HepG2 (cell line): ENCODE measurements around the gene PELI3. TPM values are rescaled to one million over a fixed set of nuclear protein-coding genes. Genes with fewer than 3 reads are reported as not detected.

Source experiments
- CENPT ChIP-seq: sonication (generic); formaldehyde crosslinking; IDR thresholded peaks from 2 replicates; pipeline ENCODE4 v1.8.0; 2022; ENCODE audit warnings: low read depth, mild to moderate bottlenecking, moderate library complexity, missing genetic modification reagents
- CHD2 ChIP-seq: IDR thresholded peaks from 2 replicates; pipeline ENCODE4 v1.6.1; 2011; ENCODE audit warnings: low read depth, low read length, improper control_type of control experiment
- HMGA1 ChIP-seq: sonication (generic); formaldehyde crosslinking; conservative IDR thresholded peaks from 2 replicates; pipeline ENCODE4 v1.4.0; 2020; ENCODE audit warnings: missing genetic modification reagents
- HOXA9 ChIP-seq: sonication (generic); formaldehyde crosslinking; IDR thresholded peaks from 2 replicates; pipeline ENCODE4 v1.8.1; 2022; ENCODE audit warnings: missing genetic modification reagents, mild to moderate bottlenecking, moderate library complexity, borderline replicate concordance
- IRX3 ChIP-seq: sonication (generic); formaldehyde crosslinking; IDR thresholded peaks from 2 replicates; pipeline ENCODE4 v1.8.1; 2023; ENCODE audit warnings: mild to moderate bottlenecking, low read depth, missing genetic modification reagents, borderline replicate concordance
- JUN ChIP-seq: sonication (generic); formaldehyde crosslinking; IDR thresholded peaks from 2 replicates; pipeline ENCODE4 v1.4.0; 2020; ENCODE audit warnings: mild to moderate bottlenecking, missing genetic modification reagents
- KDM3A ChIP-seq: IDR thresholded peaks from 2 replicates; pipeline ENCODE4 v1.6.1; 2018; ENCODE audit warnings: low read depth, missing compliant biosample characterization
- KLF13 ChIP-seq: sonication (generic); formaldehyde crosslinking; IDR thresholded peaks from 2 replicates; pipeline ENCODE4 v1.4.0; 2020; ENCODE audit warnings: mild to moderate bottlenecking, missing genetic modification reagents
- KLF6 ChIP-seq: IDR thresholded peaks from 2 replicates; pipeline ENCODE4 v1.8.0; 2016; ENCODE audit warnings: missing biosample characterization, missing genetic modification reagents
- KMT2A ChIP-seq: sonication (generic); formaldehyde crosslinking; IDR thresholded peaks from 2 replicates; pipeline ENCODE4 v1.4.0; 2020; ENCODE audit warnings: missing genetic modification reagents
- PHF5A ChIP-seq: IDR thresholded peaks from one replicate; pipeline ENCODE4 v1.6.1; 2018; ENCODE audit warnings: low read depth, missing genetic modification reagents; ENCODE audit not compliant: unreplicated experiment
- SAFB2 ChIP-seq: sonication (generic); formaldehyde crosslinking; IDR thresholded peaks from 2 replicates; pipeline ENCODE4 v1.5.1; 2020; ENCODE audit warnings: missing genetic modification reagents, low read depth, mild to moderate bottlenecking, borderline replicate concordance
- SMAD3 ChIP-seq: sonication (generic); formaldehyde crosslinking; IDR thresholded peaks from 2 replicates; pipeline ENCODE4 v1.4.0; 2020; ENCODE audit warnings: missing genetic modification reagents
- SMARCC2 ChIP-seq: fragments of 450-650 bp; IDR thresholded peaks from 2 replicates; pipeline ENCODE4 v1.6.1; 2017; ENCODE audit warnings: antibody characterized with exemption, mild to moderate bottlenecking
- TMF1 ChIP-seq: sonication (generic); formaldehyde crosslinking; IDR thresholded peaks from 2 replicates; pipeline ENCODE4 v1.8.1; 2022; ENCODE audit warnings: low read depth, missing genetic modification reagents
- ZFAT ChIP-seq: sonication (generic); formaldehyde crosslinking; conservative IDR thresholded peaks from 2 replicates; pipeline ENCODE4 v1.8.1; 2023; ENCODE audit warnings: missing genetic modification reagents, inconsistent platforms
- ZFP41 ChIP-seq: sonication (generic); formaldehyde crosslinking; IDR thresholded peaks from 2 replicates; pipeline ENCODE4 v1.4.0; 2020; ENCODE audit warnings: mild to moderate bottlenecking, missing genetic modification reagents, borderline replicate concordance
- ZIK1 ChIP-seq: sonication (generic); formaldehyde crosslinking; IDR thresholded peaks from 2 replicates; pipeline ENCODE4 v1.5.0; 2020; ENCODE audit warnings: mild to moderate bottlenecking, low read depth, missing genetic modification reagents, borderline replicate concordance
- ZNF205 ChIP-seq: IDR thresholded peaks from 2 replicates; pipeline ENCODE4 v1.6.1; 2018; ENCODE audit warnings: missing biosample characterization, missing genetic modification reagents
- ZNF558 ChIP-seq: sonication (generic); formaldehyde crosslinking; IDR thresholded peaks from 2 replicates; pipeline ENCODE4 v1.9.0; 2022; ENCODE audit warnings: mild to moderate bottlenecking, missing genetic modification reagents, borderline replicate concordance
- ZNF768 ChIP-seq: sonication (generic); formaldehyde crosslinking; IDR thresholded peaks from 2 replicates; pipeline ENCODE4 v1.4.0; 2020; ENCODE audit warnings: missing genetic modification reagents
- ZSCAN30 ChIP-seq: sonication (generic); formaldehyde crosslinking; IDR thresholded peaks from 2 replicates; pipeline ENCODE4 v1.5.0; 2020; ENCODE audit warnings: mild to moderate bottlenecking, missing genetic modification reagents
- polyA plus RNA-seq, 8 experiments: library from polyadenylated mRNA; depleted of rRNA in 3 of 8; stranded (reverse) in 7 of 8; unstranded in 1 of 8; fragments of >200 nt; fragmentation: Illumina TruSeq in 4 of 8; extraction: Trizol in 4 of 8; gene quantifications; 2 replicates each; pipeline versions ENCODE4 v1.2.1 to v1.2.3, GENCODE V29; 2011 to 2016; ENCODE audit warnings: low read depth in 4 of 8, missing spikeins in 1 of 8, mixed read lengths in 1 of 8; ENCODE audit not compliant: insufficient read depth in 1 of 8
- total RNA-seq, 5 experiments: library from RNA; depleted of rRNA; stranded (reverse); fragments of >200 nt; fragmentation: Illumina TruSeq; extraction: Trizol; gene quantifications; 2 replicates each; pipeline ENCODE4 v1.2.3, GENCODE V29; 2016; ENCODE audit warnings: low read depth in 1 of 5
- TF ChIP-seq, protein P1 (sequence below): sonication (generic); formaldehyde crosslinking; IDR thresholded peaks from 2 replicates; pipeline ENCODE4 v1.8.0; 2023; ENCODE audit warnings: mild to moderate bottlenecking, missing genetic modification reagents
- TF ChIP-seq, protein P2 (sequence below): sonication (generic); formaldehyde crosslinking; IDR thresholded peaks from 2 replicates; pipeline ENCODE4 v1.8.0; 2022; ENCODE audit warnings: missing genetic modification reagents, mild to moderate bottlenecking, inconsistent platforms, borderline replicate concordance
- TF ChIP-seq, protein P3 (sequence below): sonication (generic); formaldehyde crosslinking; IDR thresholded peaks from 2 replicates; pipeline ENCODE4 v1.5.1; 2020; ENCODE audit warnings: missing genetic modification reagents, mild to moderate bottlenecking, borderline replicate concordance
- TF ChIP-seq, protein P4 (sequence below): sonication (generic); formaldehyde crosslinking; IDR thresholded peaks from 2 replicates; pipeline ENCODE4 v1.8.0; 2022; ENCODE audit warnings: mild to moderate bottlenecking, missing genetic modification reagents
- TF ChIP-seq, protein P5 (sequence below): sonication (generic); formaldehyde crosslinking; IDR thresholded peaks from 2 replicates; pipeline ENCODE4 v1.5.0; 2020; ENCODE audit warnings: missing genetic modification reagents

Gene PELI3
- total and polyA plus RNA-seq, 2 of the 13 experiments (the other 11 are each of a cell fraction or from before 2014, with no cell fraction given), result 2.0 to 4.0 TPM

DNA sequence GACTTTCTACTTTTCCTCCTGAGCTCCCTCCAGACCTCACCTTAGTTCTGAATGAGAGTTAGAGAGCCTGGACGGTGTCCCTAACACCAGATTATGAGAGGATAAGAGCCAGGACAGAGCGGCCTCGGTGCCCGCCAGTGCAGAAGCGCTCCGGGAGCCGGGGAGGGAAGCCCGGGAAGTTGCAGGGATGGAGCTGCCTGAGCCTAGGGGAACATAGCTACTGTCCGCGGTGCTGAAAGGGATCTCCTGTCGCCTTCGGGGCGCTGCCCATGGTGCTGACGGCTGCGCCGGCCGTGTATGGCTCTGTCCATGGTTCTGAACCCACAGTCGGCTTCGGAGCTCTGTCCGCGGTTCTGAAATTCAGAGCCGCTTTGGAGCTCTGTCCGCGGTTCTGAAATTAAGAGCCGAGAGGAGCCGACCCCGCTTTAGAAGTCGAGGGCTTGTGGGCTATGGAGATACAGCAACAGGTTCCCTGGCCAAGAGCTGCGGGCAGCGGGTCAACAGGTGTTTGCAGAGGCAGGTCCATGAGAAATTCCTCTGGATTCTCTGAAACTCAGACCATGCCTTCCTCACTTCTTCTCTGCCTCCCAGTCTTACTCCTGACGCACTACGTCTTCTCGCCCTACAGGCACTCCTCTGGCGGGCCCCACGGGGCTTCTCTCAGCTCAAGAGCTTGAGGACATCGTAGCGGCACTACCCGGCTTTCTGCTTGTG, 45.1 kb upstream of the PELI3 start (continued):
- TF ChIP-seq KLF6 (CRISPR knock-in tag) (peak; percentile 100), ZFP41 (CRISPR knock-in tag) (peak; percentile 100), ZNF205 (CRISPR knock-in tag) (peak; percentile 100), SAFB2 (CRISPR knock-in tag) (peak; percentile 100), ZNF768 (CRISPR knock-in tag) (peak; percentile 99), ZIK1 (peak; percentile 100), JUN (peak; percentile 100), ZFAT (CRISPR knock-in tag) (peak; percentile 99), SMARCC2 (no peak), ZNF558 (CRISPR knock-in tag) (peak; percentile 100), PHF5A (peak; percentile 100), KLF13 (CRISPR knock-in tag) (peak; percentile 100), CHD2 (no peak), SMAD3 (peak; percentile 100), IRX3 (CRISPR knock-in tag) (peak; percentile 100), HOXA9 (CRISPR knock-in tag) (peak; percentile 100), ZSCAN30 (CRISPR knock-in tag) (peak; percentile 100), HMGA1 (no peak), CENPT (CRISPR knock-in tag) (peak; percentile 100), KDM3A (CRISPR knock-in tag) (peak; percentile 100), TMF1 (CRISPR knock-in tag) (peak; percentile 100), KMT2A (CRISPR knock-in tag) (peak; percentile 100)
- TF ChIP-seq, protein P1, sequence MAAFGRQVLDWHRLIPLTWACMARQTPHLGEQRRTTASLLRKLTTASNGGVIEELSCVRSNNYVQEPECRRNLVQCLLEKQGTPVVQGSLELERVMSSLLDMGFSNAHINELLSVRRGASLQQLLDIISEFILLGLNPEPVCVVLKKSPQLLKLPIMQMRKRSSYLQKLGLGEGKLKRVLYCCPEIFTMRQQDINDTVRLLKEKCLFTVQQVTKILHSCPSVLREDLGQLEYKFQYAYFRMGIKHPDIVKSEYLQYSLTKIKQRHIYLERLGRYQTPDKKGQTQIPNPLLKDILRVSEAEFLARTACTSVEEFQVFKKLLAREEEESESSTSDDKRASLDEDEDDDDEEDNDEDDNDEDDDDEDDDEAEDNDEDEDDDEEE (CRISPR knock-in tag), result peak; percentile 100
- TF ChIP-seq, protein P2, sequence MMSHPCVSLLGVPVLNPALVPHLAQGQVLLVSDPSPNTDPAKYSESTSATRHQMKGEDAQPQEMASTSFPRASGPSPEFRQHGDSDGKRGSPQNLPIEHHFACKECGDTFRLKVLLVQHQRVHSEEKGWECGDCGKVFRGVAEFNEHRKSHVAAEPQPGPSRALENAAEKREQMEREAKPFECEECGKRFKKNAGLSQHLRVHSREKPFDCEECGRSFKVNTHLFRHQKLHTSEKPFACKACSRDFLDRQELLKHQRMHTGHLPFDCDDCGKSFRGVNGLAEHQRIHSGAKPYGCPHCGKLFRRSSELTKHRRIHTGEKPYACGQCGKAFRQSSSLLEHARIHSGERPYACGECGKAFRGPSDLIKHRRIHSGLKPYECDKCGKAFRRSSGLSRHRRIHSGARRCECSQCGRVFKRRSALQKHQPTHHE (CRISPR knock-in tag), result peak; percentile 100
- TF ChIP-seq, protein P3, sequence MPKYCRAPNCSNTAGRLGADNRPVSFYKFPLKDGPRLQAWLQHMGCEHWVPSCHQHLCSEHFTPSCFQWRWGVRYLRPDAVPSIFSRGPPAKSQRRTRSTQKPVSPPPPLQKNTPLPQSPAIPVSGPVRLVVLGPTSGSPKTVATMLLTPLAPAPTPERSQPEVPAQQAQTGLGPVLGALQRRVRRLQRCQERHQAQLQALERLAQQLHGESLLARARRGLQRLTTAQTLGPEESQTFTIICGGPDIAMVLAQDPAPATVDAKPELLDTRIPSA (CRISPR knock-in tag), result peak; percentile 100
- TF ChIP-seq, protein P4, sequence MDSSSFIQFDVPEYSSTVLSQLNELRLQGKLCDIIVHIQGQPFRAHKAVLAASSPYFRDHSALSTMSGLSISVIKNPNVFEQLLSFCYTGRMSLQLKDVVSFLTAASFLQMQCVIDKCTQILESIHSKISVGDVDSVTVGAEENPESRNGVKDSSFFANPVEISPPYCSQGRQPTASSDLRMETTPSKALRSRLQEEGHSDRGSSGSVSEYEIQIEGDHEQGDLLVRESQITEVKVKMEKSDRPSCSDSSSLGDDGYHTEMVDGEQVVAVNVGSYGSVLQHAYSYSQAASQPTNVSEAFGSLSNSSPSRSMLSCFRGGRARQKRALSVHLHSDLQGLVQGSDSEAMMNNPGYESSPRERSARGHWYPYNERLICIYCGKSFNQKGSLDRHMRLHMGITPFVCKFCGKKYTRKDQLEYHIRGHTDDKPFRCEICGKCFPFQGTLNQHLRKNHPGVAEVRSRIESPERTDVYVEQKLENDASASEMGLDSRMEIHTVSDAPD (CRISPR knock-in tag), result peak; percentile 100
- TF ChIP-seq, protein P5, sequence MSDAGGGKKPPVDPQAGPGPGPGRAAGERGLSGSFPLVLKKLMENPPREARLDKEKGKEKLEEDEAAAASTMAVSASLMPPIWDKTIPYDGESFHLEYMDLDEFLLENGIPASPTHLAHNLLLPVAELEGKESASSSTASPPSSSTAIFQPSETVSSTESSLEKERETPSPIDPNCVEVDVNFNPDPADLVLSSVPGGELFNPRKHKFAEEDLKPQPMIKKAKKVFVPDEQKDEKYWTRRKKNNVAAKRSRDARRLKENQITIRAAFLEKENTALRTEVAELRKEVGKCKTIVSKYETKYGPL (CRISPR knock-in tag), result peak; percentile 100
